CD4-positive, alpha-beta memory T cell (primary cell): Measurements from ENCODE around the gene GLIPR1L2. TPM values are rescaled to one million over a fixed set of nuclear protein-coding genes. Genes with fewer than 3 reads are reported as not detected.

Experiments used
- CTCF ChIA-PET: fragments of 350-600 bp; sonication (Branson Sonifier 250); formaldehyde crosslinking; loops from one replicate; lab custom pipeline; 2021; ENCODE audit warnings: inconsistent platforms; ENCODE audit not compliant: partially characterized antibody; lab: Charles Lee
- POLR2A ChIA-PET: fragments of 350-600 bp; sonication (Branson Sonifier 250); formaldehyde crosslinking; loops from one replicate; lab custom pipeline; 2021; ENCODE audit not compliant: partially characterized antibody; lab: Charles Lee
- DNase-seq, 5 donors: peaks; one replicate each; pipeline versions ENCODE4 v3.0.0 to v3.0.0-alpha.2; 2020 to 2022; ENCODE audit warnings: mixed read lengths in 1 of 5
- H3K27ac ChIP-seq: one replicate; pipeline ENCODE4 v1.7.0; 2013; ENCODE audit warnings: low read depth, low read length
- H3K27me3 ChIP-seq: 2 replicates; pipeline ENCODE4 v1.7.0; 2013; ENCODE audit warnings: mild to moderate bottlenecking, low read length, moderate library complexity; ENCODE audit not compliant: insufficient read depth
- H3K36me3 ChIP-seq: 2 replicates; pipeline ENCODE4 v1.7.0; 2013; ENCODE audit warnings: mild to moderate bottlenecking, low read length, moderate library complexity; ENCODE audit not compliant: insufficient read depth
- H3K4me1 ChIP-seq: 2 replicates; pipeline ENCODE4 v1.7.0; 2013; ENCODE audit warnings: mild to moderate bottlenecking, low read length, moderate library complexity; ENCODE audit not compliant: insufficient read depth
- H3K4me3 ChIP-seq, 2 donors: one replicate each; pipeline ENCODE4 v1.7.0; 2013; ENCODE audit warnings: low read length in 2 of 2, mild to moderate bottlenecking in 1 of 2
- H3K9me3 ChIP-seq, 2 donors: one replicate each; pipeline ENCODE4 v1.7.0; 2013; ENCODE audit warnings: low read length in 2 of 2, control low read depth in 1 of 2; ENCODE audit not compliant: control insufficient read depth in 1 of 2
- H3K27ac Mint-ChIP-seq, 7 donors: one replicate each; pipeline ENCODE4 v1.8.0; 2020 to 2021; ENCODE audit warnings: mixed read lengths in 7 of 7, mild to moderate bottlenecking in 6 of 7, inconsistent platforms in 3 of 7, moderate library complexity in 3 of 7
- H3K27me3 Mint-ChIP-seq, 2 donors: one replicate each; pipeline ENCODE4 v1.8.0; 2020 to 2021; ENCODE audit warnings: mixed read lengths in 2 of 2
- H3K36me3 Mint-ChIP-seq, 2 donors: one replicate each; pipeline ENCODE4 v1.8.0; 2020 to 2021; ENCODE audit warnings: mixed read lengths in 2 of 2, inconsistent platforms in 1 of 2, mild to moderate bottlenecking in 1 of 2
- H3K4me1 Mint-ChIP-seq, 4 donors: one replicate each; pipeline ENCODE4 v1.8.0; 2020 to 2021; ENCODE audit warnings: mixed read lengths in 4 of 4, mild to moderate bottlenecking in 1 of 4
- H3K4me3 Mint-ChIP-seq, 8 donors: one replicate each; pipeline ENCODE4 v1.8.0; 2020 to 2021; ENCODE audit warnings: mixed read lengths in 8 of 8, mild to moderate bottlenecking in 7 of 8, moderate library complexity in 6 of 8, inconsistent platforms in 3 of 8
- H3K9me3 Mint-ChIP-seq, 8 donors: one replicate each; pipeline ENCODE4 v1.8.0; 2020 to 2021; ENCODE audit warnings: mixed read lengths in 8 of 8, mild to moderate bottlenecking in 5 of 8, inconsistent platforms in 3 of 8, moderate library complexity in 1 of 8
- intact Hi-C: fragments of 100-400 bp; cut with micrococcal nuclease; formaldehyde crosslinking; loops from one replicate; pipeline ENCODE4 v1.15.1; 2023
- polyA plus RNA-seq, 2 donors: library from polyadenylated mRNA; unstranded; fragments of 300-500 nt; fragmentation: Illumina TruSeq; gene quantifications; one replicate each; pipeline ENCODE4 v1.2.3, GENCODE V29; 2021
- total RNA-seq, 2 experiments: library from RNA; stranded (reverse); gene quantifications; one replicate each; pipeline ENCODE4 v1.2.3, GENCODE V29; 2021

Gene GLIPR1L2
- total and polyA plus RNA-seq, 4 experiments from 2014 or later = 0.47 to 2.5 (median 1.1) TPM

GRCh38 chr12:75389706-75390105 lies 1.2 kb upstream of the GLIPR1L2 start:
- no peaks in the 10 kb centered on the region for H3K9me3 Mint-ChIP-seq
- ChIA-PET POLR2A (interaction anchor here (2.5 to 4.4 kb wide), 3 partner anchors 92 to 643 kb away, joined by 18 to 106 read pairs (median 35); partner anchors contain the start of genes GLIPR1, KRR1 and PHLDA1), CTCF (interaction anchor here (1.1 to 4.9 kb wide), 2 partner anchors 10 to 96 kb away, joined by 3 to 87 read pairs; no protein-coding TSS in a partner anchor)
- Histone ChIP-seq H3K4me3 (no peak overlapping the region), H3K4me1 (peaks cover 43% of the 10 kb centered on the region), H3K36me3 (no peaks in the 10 kb centered on the region), H3K27me3 (no peaks in the 10 kb centered on the region), H3K9me3 (no peaks in the 10 kb centered on the region), H3K27ac (peak overlapping the region; percentile 20)
- peaks cover 0 to 4% of the 10 kb centered on the region in 2 donors for H3K36me3 Mint-ChIP-seq
- H3K4me1 Mint-ChIP-seq = peaks cover 32 to 59% (median 43%) of the 10 kb centered on the region in 4 donors
- H3K4me3 Mint-ChIP-seq = peak overlapping the region in 7 of 8 donors; percentile 33 to 97 (median 92)
- peak in 1 of 5 donors; percentile 2 for DNase-seq
- H3K27me3 Mint-ChIP-seq = no peaks in the 10 kb centered on the region
- H3K27ac Mint-ChIP-seq = peak overlapping the region; percentile 31 to 99 (median 96)
- intact Hi-C loops = loop anchor here (1.0 to 5.0 kb wide), 7 partner anchors 48 to 1169 kb away; partner anchors contain the start of genes ATXN7L3B, GLIPR1, GLIPR1L1 and NAP1L1

GRCh38 chr12:75390156-75390898 lies 562 bp upstream of the GLIPR1L2 start:
- no peaks in the 10 kb centered on the region for H3K9me3 Mint-ChIP-seq
- intact Hi-C loops = loop anchor here (1.0 to 5.0 kb wide), 7 partner anchors 47 to 1168 kb away; partner anchors contain the start of genes ATXN7L3B, GLIPR1, GLIPR1L1 and NAP1L1
- H3K27me3 Mint-ChIP-seq = no peaks in the 10 kb centered on the region
- Histone ChIP-seq H3K27me3 (no peaks in the 10 kb centered on the region), H3K9me3 (no peaks in the 10 kb centered on the region), H3K4me3 (peak overlapping the region in 1 of 2 donors; percentile 69), H3K4me1 (peaks cover 49% of the 10 kb centered on the region), H3K36me3 (no peaks in the 10 kb centered on the region), H3K27ac (peak overlapping the region; percentile 74)
- ChIA-PET CTCF (interaction anchor here (1.0 to 4.9 kb wide), 15 partner anchors 9 to 117 kb away, joined by 3 to 87 read pairs (median 11); partner anchors contain the start of genes GLIPR1 and GLIPR1L1), POLR2A (interaction anchor here (0.8 to 4.4 kb wide), 11 partner anchors 9 to 694 kb away, joined by 3 to 106 read pairs (median 6); partner anchors contain the start of genes GLIPR1, KRR1, NAP1L1 and PHLDA1)
- peak overlapping the region; percentile 90 to 97 (median 93) for H3K4me3 Mint-ChIP-seq
- peaks cover 33 to 64% (median 45%) of the 10 kb centered on the region in 4 donors for H3K4me1 Mint-ChIP-seq
- H3K36me3 Mint-ChIP-seq = peaks cover 0 to 4% of the 10 kb centered on the region in 2 donors
- H3K27ac Mint-ChIP-seq = peak overlapping the region; percentile 96 to 99 (median 97)
- DNase-seq = no peak

- ChIA-PET CTCF (interaction anchor here (0.9 to 1.7 kb wide), 2 partner anchors 13 to 33 kb away, joined by 3 to 4 read pairs; partner anchors contain the start of gene GLIPR1L2), POLR2A (no interaction called here)
- peaks cover 0 to 11% of the 10 kb centered on the region in 2 donors for H3K36me3 Mint-ChIP-seq
- H3K4me3 Mint-ChIP-seq = no peak overlapping the region
- H3K27me3 ChIP-seq = no peaks in the 10 kb centered on the region
- peaks cover 0 to 2% (median 0%) of the 10 kb centered on the region in 8 donors for H3K9me3 Mint-ChIP-seq
- no peak overlapping the region for H3K27ac ChIP-seq
- no peaks in the 10 kb centered on the region for H3K4me1 ChIP-seq
- H3K9me3 ChIP-seq = no peaks in the 10 kb centered on the region
- H3K4me1 Mint-ChIP-seq = no peaks in the 10 kb centered on the region
- intact Hi-C loops = no loop called here
- H3K27me3 Mint-ChIP-seq = peaks cover 0 to 4% of the 10 kb centered on the region in 2 donors
- no peak for DNase-seq
- H3K27ac Mint-ChIP-seq = no peak overlapping the region
- H3K4me3 ChIP-seq = no peak overlapping the region
- H3K36me3 ChIP-seq = no peaks in the 10 kb centered on the region
Observed at GRCh38 chr12:75404231-75404630, 13.3 kb downstream of the GLIPR1L2 start.

- Histone ChIP-seq H3K4me1 (no peaks in the 10 kb centered on the region), H3K27ac (no peak overlapping the region), H3K27me3 (no peaks in the 10 kb centered on the region), H3K9me3 (no peaks in the 10 kb centered on the region), H3K36me3 (no peaks in the 10 kb centered on the region), H3K4me3 (no peak overlapping the region)
- Mint-ChIP-seq H3K36me3 (peaks cover 0 to 15% of the 10 kb centered on the region in 2 donors), H3K4me3 (no peak overlapping the region), H3K27ac (no peak overlapping the region), H3K9me3 (peaks cover 0 to 3% (median 0%) of the 10 kb centered on the region in 8 donors), H3K27me3 (peaks cover 0 to 6% of the 10 kb centered on the region in 2 donors), H3K4me1 (no peaks in the 10 kb centered on the region)
- intact Hi-C loops = no loop called here
- no peak for DNase-seq
- CTCF ChIA-PET = interaction anchor here (0.8 to 2.5 kb wide), 3 partner anchors 11 to 74 kb away, joined by 3 to 11 read pairs (median 6); partner anchors contain the start of genes GLIPR1L1 and GLIPR1L2
- POLR2A ChIA-PET = interaction anchor here (1.0 to 1.3 kb wide), 2 partner anchors 17 to 73 kb away, joined by 3 read pairs; partner anchors contain the start of genes GLIPR1 and GLIPR1L2
Observed at GRCh38 chr12:75407683-75408082, 16.8 kb downstream of the GLIPR1L2 start.

- H3K36me3 ChIP-seq = no peaks in the 10 kb centered on the region
- H3K27ac ChIP-seq = no peak overlapping the region
- CTCF ChIA-PET = no interaction called here
- no peaks in the 10 kb centered on the region for H3K4me1 ChIP-seq
- intact Hi-C loops = no loop called here
- no peak overlapping the region for H3K4me3 Mint-ChIP-seq
- H3K27me3 Mint-ChIP-seq = peaks cover 0 to 2% of the 10 kb centered on the region in 2 donors
- H3K36me3 Mint-ChIP-seq = peaks cover 0 to 14% of the 10 kb centered on the region in 2 donors
- no peak overlapping the region for H3K27ac Mint-ChIP-seq
- DNase-seq = no peak
- no peaks in the 10 kb centered on the region for H3K9me3 ChIP-seq
- no peaks in the 10 kb centered on the region for H3K4me1 Mint-ChIP-seq
- POLR2A ChIA-PET = no interaction called here
- no peaks in the 10 kb centered on the region for H3K27me3 ChIP-seq
- no peak overlapping the region for H3K4me3 ChIP-seq
- H3K9me3 Mint-ChIP-seq = peaks cover 0 to 3% (median 0%) of the 10 kb centered on the region in 8 donors
Observed at GRCh38 chr12:75409830-75410229, 18.9 kb downstream of the GLIPR1L2 start.

- DNase-seq = no peak
- no peaks in the 10 kb centered on the region for H3K36me3 ChIP-seq
- Mint-ChIP-seq H3K4me1 (no peaks in the 10 kb centered on the region), H3K27me3 (peaks cover 0 to 2% of the 10 kb centered on the region in 2 donors), H3K4me3 (no peak overlapping the region), H3K9me3 (peaks cover 0 to 4% (median 0%) of the 10 kb centered on the region in 8 donors), H3K36me3 (peaks cover 0 to 11% of the 10 kb centered on the region in 2 donors), H3K27ac (no peak overlapping the region)
- intact Hi-C loops = no loop called here
- no peak overlapping the region for H3K4me3 ChIP-seq
- POLR2A ChIA-PET = no interaction called here
- no peaks in the 10 kb centered on the region for H3K4me1 ChIP-seq
- no peak overlapping the region for H3K27ac ChIP-seq
- CTCF ChIA-PET = interaction anchor here (1.8 kb wide), 1 partner anchor 23 kb away, joined by 7 read pairs; the partner anchor contains the start of gene GLIPR1L2
- no peaks in the 10 kb centered on the region for H3K27me3 ChIP-seq
- no peaks in the 10 kb centered on the region for H3K9me3 ChIP-seq
Observed at GRCh38 chr12:75414671-75415070, 23.8 kb downstream of the GLIPR1L2 start.
